Measurements from ENCODE around the gene KATNB1. TPM values are rescaled to one million over a fixed set of nuclear protein-coding genes. Genes with fewer than 3 reads are reported as not detected.
"Not testable (repeated sequence)": the region's sequence is repeated elsewhere in the genome, so short reads cannot be mapped to it uniquely, and the experiment has no call there.

Gene KATNB1
- total RNA-seq, 1 donor from 2014 or later: 12.9 TPM

- no peak for FAIRE-seq
- no peak for DNase-seq (ENCODE audit: low read depth)
- TF ChIP-seq CTCF (IDR thresholded peaks at IDR 0.05; ENCODE audit: insufficient read depth, low read length, severe bottlenecking): no peak
- no peak overlapping the region for H3K4me3 ChIP-seq (ENCODE audit: low read depth, low read length)
- H3K36me3 ChIP-seq (ENCODE audit: control insufficient read depth, insufficient read depth, low read length): no peaks in the 10 kb centered on the region
- H3K27me3 ChIP-seq (ENCODE audit: control insufficient read depth, insufficient read depth, low read length): no peaks in the 10 kb centered on the region
These were observed 7.0 kb upstream of the KATNB1 start for GRCh38 chr16:57728336-57729181.

- DNase-seq (ENCODE audit: low read depth) (no peak), FAIRE-seq (no peak)
- Histone ChIP-seq H3K36me3 (ENCODE audit: control insufficient read depth, insufficient read depth, low read length) (no peaks in the 10 kb centered on the region), H3K4me3 (ENCODE audit: low read depth, low read length) (no peak overlapping the region), H3K27me3 (ENCODE audit: control insufficient read depth, insufficient read depth, low read length) (no peaks in the 10 kb centered on the region)
- no peak for TF ChIP-seq CTCF (IDR thresholded peaks at IDR 0.05; ENCODE audit: insufficient read depth, low read length, severe bottlenecking)
These were observed 6.4 kb upstream of the KATNB1 start for GRCh38 chr16:57729182-57729484.

GRCh38 chr16:57729852-57730251 lies 5.7 kb upstream of the KATNB1 start:
- H3K27me3 ChIP-seq (ENCODE audit: control insufficient read depth, insufficient read depth, low read length); FAIRE-seq; DNase-seq (ENCODE audit: low read depth); H3K36me3 ChIP-seq (ENCODE audit: control insufficient read depth, insufficient read depth, low read length); H3K4me3 ChIP-seq (ENCODE audit: low read depth, low read length): not testable (repeated sequence)

- Histone ChIP-seq H3K4me3 (ENCODE audit: low read depth, low read length) (no peak overlapping the region), H3K36me3 (ENCODE audit: control insufficient read depth, insufficient read depth, low read length) (no peaks in the 10 kb centered on the region), H3K27me3 (ENCODE audit: control insufficient read depth, insufficient read depth, low read length) (no peaks in the 10 kb centered on the region)
- no peak for FAIRE-seq
- DNase-seq (ENCODE audit: low read depth): no peak
- no peak for TF ChIP-seq CTCF (IDR thresholded peaks at IDR 0.05; ENCODE audit: insufficient read depth, low read length, severe bottlenecking)
These were observed 4.5 kb upstream of the KATNB1 start for GRCh38 chr16:57730771-57731730.

DNA sequence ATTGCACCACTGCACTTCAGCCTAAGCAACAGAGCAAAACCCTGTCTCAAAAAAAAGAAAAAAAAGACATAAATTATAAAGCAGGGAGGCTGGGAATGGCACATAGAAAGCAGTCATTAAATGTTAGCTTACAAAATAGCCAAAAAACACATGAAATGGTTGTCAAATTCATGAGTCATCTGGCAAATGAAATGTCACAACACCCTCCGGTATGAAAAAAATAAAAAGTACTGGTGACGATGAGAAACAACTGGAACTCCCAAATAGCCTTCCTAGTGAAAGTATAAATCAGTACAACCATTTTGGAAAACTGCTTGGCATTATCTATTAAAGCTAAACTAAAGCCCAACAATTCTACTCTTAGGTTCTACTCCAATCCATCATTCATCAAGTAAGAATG lies 3.5 kb upstream of the KATNB1 start:
- H3K4me3 ChIP-seq (ENCODE audit: low read depth, low read length): no peak overlapping the region
- DNase-seq (ENCODE audit: low read depth) (peak; percentile 15), FAIRE-seq (no peak)
- H3K27me3 ChIP-seq (ENCODE audit: control insufficient read depth, insufficient read depth, low read length): no peaks in the 10 kb centered on the region
- TF ChIP-seq CTCF (IDR thresholded peaks at IDR 0.05; ENCODE audit: insufficient read depth, low read length, severe bottlenecking): no peak
- H3K36me3 ChIP-seq (ENCODE audit: control insufficient read depth, insufficient read depth, low read length): no peaks in the 10 kb centered on the region

DNA sequence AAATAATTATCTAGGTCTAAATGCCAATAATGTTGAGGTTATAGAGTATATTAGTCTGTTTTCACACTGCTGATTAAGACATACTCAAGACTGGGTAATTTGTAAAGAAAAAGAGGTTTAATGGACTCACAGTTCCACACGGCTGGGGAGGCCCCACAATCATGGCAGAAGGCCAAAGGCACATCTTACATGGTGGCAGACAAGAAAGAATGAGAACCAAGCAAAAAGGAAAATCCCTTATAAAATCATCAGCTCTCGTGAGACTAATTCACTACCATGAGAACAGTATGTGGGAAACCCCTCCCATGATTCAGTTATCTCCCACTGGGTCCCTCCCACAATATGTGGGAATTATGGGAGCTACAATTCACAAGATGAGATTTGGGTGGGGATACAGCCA lies 2.9 kb upstream of the KATNB1 start:
- FAIRE-seq (no peak), DNase-seq (ENCODE audit: low read depth) (no peak)
- Histone ChIP-seq H3K4me3 (ENCODE audit: low read depth, low read length) (no peak overlapping the region), H3K27me3 (ENCODE audit: control insufficient read depth, insufficient read depth, low read length) (no peaks in the 10 kb centered on the region), H3K36me3 (ENCODE audit: control insufficient read depth, insufficient read depth, low read length) (no peaks in the 10 kb centered on the region)
- no peak for TF ChIP-seq CTCF (IDR thresholded peaks at IDR 0.05; ENCODE audit: insufficient read depth, low read length, severe bottlenecking)
